GM21367 (cell line): ENCODE results near the gene ARFGAP3.

Experiments used
- ATAC-seq: cut with Tn5 transposase; IDR thresholded peaks from one replicate; pipeline ENCODE4 v1.9.1; 2021; ENCODE audit not compliant: unreplicated experiment

ARFGAP3 gene

GRCh38 chr22:42884616-42885375 is 27.7 kb upstream of the ARFGAP3 start:
- ATAC-seq: no peak

GRCh38 chr22:42883970-42884369 is 26.9 kb upstream of the ARFGAP3 start:
- no peak for ATAC-seq

- no peak for ATAC-seq
These were observed 26.0 kb upstream of the ARFGAP3 start for GRCh38 chr22:42883121-42883520.

- ATAC-seq: no peak
These were observed 25.0 kb upstream of the ARFGAP3 start for GRCh38 chr22:42881982-42882656.

- ATAC-seq: no peak
These were observed 24.2 kb upstream of the ARFGAP3 start for GRCh38 chr22:42881298-42881697.

GRCh38 chr22:42880815-42881214 is 23.7 kb upstream of the ARFGAP3 start:
- no peak for ATAC-seq

- no peak for ATAC-seq
These were observed 22.4 kb upstream of the ARFGAP3 start for GRCh38 chr22:42879371-42880021.

GRCh38 chr22:42878561-42879305 is 21.7 kb upstream of the ARFGAP3 start:
- no peak for ATAC-seq

GRCh38 chr22:42877597-42878340 is 20.7 kb upstream of the ARFGAP3 start:
- ATAC-seq: no peak

- ATAC-seq: no peak
These were observed 20.1 kb upstream of the ARFGAP3 start for GRCh38 chr22:42877158-42877557.

GRCh38 chr22:42876041-42876440 is 19.0 kb upstream of the ARFGAP3 start:
- no peak for ATAC-seq

GRCh38 chr22:42874010-42874409 is 16.9 kb upstream of the ARFGAP3 start:
- no peak for ATAC-seq

- ATAC-seq: no peak
These were observed 16.3 kb upstream of the ARFGAP3 start for GRCh38 chr22:42873356-42873755.

- ATAC-seq: no peak
These were observed 15.7 kb upstream of the ARFGAP3 start for GRCh38 chr22:42872821-42873220.

GRCh38 chr22:42871146-42872050 is 14.3 kb upstream of the ARFGAP3 start:
- ATAC-seq: no peak

GRCh38 chr22:42869888-42870480 is 12.9 kb upstream of the ARFGAP3 start:
- ATAC-seq: no peak

GRCh38 chr22:42869463-42869862 is 12.4 kb upstream of the ARFGAP3 start:
- ATAC-seq: no peak

- ATAC-seq: no peak
These were observed 11.7 kb upstream of the ARFGAP3 start for GRCh38 chr22:42868751-42869251.

- ATAC-seq: no peak
These were observed 9.0 kb upstream of the ARFGAP3 start for GRCh38 chr22:42866100-42866499.
